Measurements from ENCODE around the gene SLC6A3. TPM values are rescaled to one million over a fixed set of nuclear protein-coding genes. Genes with fewer than 3 reads are reported as not detected.

The SLC6A3 gene
- total RNA-seq, 1 experiment from 2014 or later, result not detected

- peak overlapping the region; percentile 69 for H3K27ac ChIP-seq (ENCODE audit: low read depth, low read length, poor library complexity, severe bottlenecking)
These were observed 101.0 kb downstream of the SLC6A3 start for GRCh38 chr5:1343931-1344901.

GRCh38 chr5:1343315-1343751, 101.9 kb downstream of the SLC6A3 start:
- H3K4me1 ChIP-seq (ENCODE audit: insufficient read depth, low read length, poor library complexity, severe bottlenecking), result peaks cover 6% of the 10 kb centered on the region
- no peaks in the 10 kb centered on the region for H3K27me3 ChIP-seq (replicated peaks; ENCODE audit: insufficient read depth, low read depth, low read length, poor library complexity)
- H3K27ac ChIP-seq (ENCODE audit: low read depth, low read length, poor library complexity, severe bottlenecking), result no peak overlapping the region
- ChIA-PET POLR2A (ENCODE audit: low non-redundant PET) (no interaction called here), CTCF (no interaction called here)
- no TSS peak for BruUV-seq (replicated peaks)
- no peak for TF ChIP-seq CTCF (conservative IDR thresholded peaks at IDR 0.05; ENCODE audit: low read depth, low read length)
- no peak for TF ChIP-seq EZH2 (IDR thresholded peaks at IDR 0.05; ENCODE audit: borderline replicate concordance, low read depth, low read length, poor library complexity, severe bottlenecking)
- no peaks in the 10 kb centered on the region for H3K9me3 ChIP-seq (ENCODE audit: low read depth, low read length, poor library complexity, severe bottlenecking)
- peaks cover 41% of the 10 kb centered on the region for H3K36me3 ChIP-seq (ENCODE audit: insufficient read depth, low read length, poor library complexity, severe bottlenecking)
- intact Hi-C loops (cut with micrococcal nuclease; ENCODE audit: unreplicated experiment), result no loop called here
- H3K4me3 ChIP-seq (ENCODE audit: low read depth, low read length, poor library complexity, severe bottlenecking), result peak overlapping the region; percentile 71
- DNase-seq (ENCODE audit: low spot score), result no peak

More at GRCh38 chr5:1343931-1344901, 101.0 kb downstream of the SLC6A3 start:
- TF ChIP-seq EZH2 (IDR thresholded peaks at IDR 0.05; ENCODE audit: borderline replicate concordance, low read depth, low read length, poor library complexity, severe bottlenecking), result no peak
- TF ChIP-seq CTCF (conservative IDR thresholded peaks at IDR 0.05; ENCODE audit: low read depth, low read length), result no peak
- intact Hi-C loops (cut with micrococcal nuclease; ENCODE audit: unreplicated experiment), result no loop called here
- H3K36me3 ChIP-seq (ENCODE audit: insufficient read depth, low read length, poor library complexity, severe bottlenecking), result peaks cover 35% of the 10 kb centered on the region
- ChIA-PET CTCF (no interaction called here), POLR2A (ENCODE audit: low non-redundant PET) (no interaction called here)
- H3K4me1 ChIP-seq (ENCODE audit: insufficient read depth, low read length, poor library complexity, severe bottlenecking), result peaks cover 6% of the 10 kb centered on the region
- H3K9me3 ChIP-seq (ENCODE audit: low read depth, low read length, poor library complexity, severe bottlenecking), result no peaks in the 10 kb centered on the region
- peak; percentile 4 for DNase-seq (ENCODE audit: low spot score)
- no peaks in the 10 kb centered on the region for H3K27me3 ChIP-seq (replicated peaks; ENCODE audit: insufficient read depth, low read depth, low read length, poor library complexity)
- H3K4me3 ChIP-seq (ENCODE audit: low read depth, low read length, poor library complexity, severe bottlenecking), result peak overlapping the region; percentile 71
- BruUV-seq (replicated peaks), result TSS peak; percentile 63

Other genes starting within 250 kb of the SLC6A3 start
- gene SLC6A19, start 243.8 kb downstream of the SLC6A3 start, total RNA-seq (2021), result not detected in 2 replicates
- gene SLC6A18, start 220.1 kb downstream of the SLC6A3 start, total RNA-seq (2021), result not detected in 2 replicates
- gene TERT, start 150.4 kb downstream of the SLC6A3 start, total RNA-seq (2021), result 14.2 and 17.1 TPM in 2 replicates
- 128 and 146 TPM in 2 replicates for gene CLPTM1L, start 100.3 kb downstream of the SLC6A3 start, total RNA-seq (2021)
- 86.9 and 97.3 TPM in 2 replicates for gene LPCAT1, start 78.5 kb upstream of the SLC6A3 start, total RNA-seq (2021)